Transverse colon (tissue), 3 donors: ENCODE measurements around the gene CEP95.

Source experiments
- CTCF ChIP-seq, 5 experiments: fragments of 200-600 bp in 3 of 5; fragments of 450-650 bp in 2 of 5; sonication (generic) in 3 of 5; IDR thresholded peaks; 1 replicate in 2 of 5; 2 replicates in 3 of 5; pipeline ENCODE4 v1.5.1; 2016 to 2017; ENCODE audit warnings: antibody characterized with exemption in 5 of 5, inconsistent platforms in 3 of 5, mild to moderate bottlenecking in 2 of 5, moderate library complexity in 1 of 5
- EP300 ChIP-seq: sonication (generic); formaldehyde crosslinking; IDR thresholded peaks from one replicate; pipeline ENCODE4 v1.6.1; 2017; ENCODE audit warnings: antibody characterized with exemption, low read depth
- POLR2A ChIP-seq: fragments of 450-650 bp; IDR thresholded peaks from one replicate; pipeline ENCODE4 v1.6.1; 2016; ENCODE audit warnings: antibody characterized with exemption, mild to moderate bottlenecking, moderate library complexity

DNA sequence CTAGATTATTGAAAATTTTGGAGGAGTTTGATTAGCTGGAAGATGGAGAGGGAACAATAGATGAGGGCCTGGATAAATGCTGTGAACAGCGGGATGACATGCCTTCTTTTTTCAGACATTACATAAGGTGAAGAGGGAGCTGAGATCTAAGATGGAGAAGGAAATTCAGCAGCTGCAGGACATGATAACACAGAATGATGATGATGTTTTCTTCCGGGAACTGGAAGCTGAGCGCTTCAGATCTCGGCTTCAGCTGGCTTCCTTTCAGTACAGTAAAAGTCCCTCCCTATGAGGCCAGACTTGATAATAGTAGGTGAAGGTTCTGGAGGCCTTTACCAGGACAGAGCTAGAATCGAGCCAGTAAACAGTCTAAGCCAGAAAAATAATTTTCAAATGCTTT is 30.7 kb downstream of the CEP95 start:
- TF ChIP-seq EP300, result no peak
- no peak for TF ChIP-seq CTCF (IDR thresholded peaks at IDR 0.05)
- no peak for TF ChIP-seq POLR2A
